Caco-2 (cell line): ENCODE measurements around the gene TFAP2A. TPM values are rescaled to one million over a fixed set of nuclear protein-coding genes. Genes with fewer than 3 reads are reported as not detected.
A peak's percentile ranks its signal among the peaks of the same experiment; 100 is the strongest.

Source experiments
- BruUV-seq: library from RNA; stranded (reverse); fragments of 400-500 nt; replicated peaks from 2 replicates; lab custom pipeline; 2021; lab: Mats Ljungman, UMichigan
- CTCF ChIA-PET: fragments of 300-600 bp; sonication (Branson Sonifier 250); formaldehyde crosslinking; loops from one replicate; lab custom pipeline; 2022; ENCODE audit warnings: antibody characterized with exemption; lab: Charles Lee
- POLR2A ChIA-PET: fragments of 300-600 bp; sonication (Branson Sonifier 250); formaldehyde crosslinking; loops from one replicate; lab custom pipeline; 2022; ENCODE audit warnings: antibody characterized with exemption; lab: Charles Lee
- DNase-seq, 2 experiments: peaks; one replicate each; pipeline versions ENCODE4 v3.0.0 to v3.0.0-alpha.2; 2020 to 2022
- H3K27me3 ChIP-seq: replicated peaks from 2 replicates; pipeline ENCODE4 v1.6.0; 2011; ENCODE audit warnings: low read length; ENCODE audit not compliant: control insufficient read depth, insufficient read depth
- H3K36me3 ChIP-seq: 2 replicates; pipeline ENCODE4 v1.5.1; 2011; ENCODE audit warnings: low read length; ENCODE audit not compliant: control insufficient read depth, insufficient read depth
- H3K4me1 ChIP-seq: fragments of 250-450 bp; sonication (Bioruptor Pico); 2 replicates; pipeline ENCODE4 v1.5.1; 2020; ENCODE audit warnings: mild to moderate bottlenecking
- H3K4me3 ChIP-seq: 2 replicates; pipeline ENCODE4 v1.5.1; 2011; ENCODE audit warnings: low read depth, mild to moderate bottlenecking, control low read depth, low read length
- H3K9me3 ChIP-seq: fragments of 250-450 bp; sonication (Bioruptor Pico); 2 replicates; pipeline ENCODE4 v1.5.1; 2020; ENCODE audit warnings: mild to moderate bottlenecking, moderate library complexity
- H3K27ac Mint-ChIP-seq: one replicate; pipeline ENCODE4 v1.8.0; 2022; ENCODE audit warnings: mixed read lengths; ENCODE audit not compliant: unreplicated experiment
- H3K27me3 Mint-ChIP-seq: one replicate; pipeline ENCODE4 v1.8.0; 2022; ENCODE audit warnings: mixed read lengths; ENCODE audit not compliant: insufficient read depth, unreplicated experiment
- H3K36me3 Mint-ChIP-seq: one replicate; pipeline ENCODE4 v1.8.0; 2022; ENCODE audit warnings: mild to moderate bottlenecking, mixed read lengths; ENCODE audit not compliant: insufficient read depth, unreplicated experiment
- H3K4me1 Mint-ChIP-seq: one replicate; pipeline ENCODE4 v1.8.0; 2022; ENCODE audit warnings: low read depth, mixed read lengths; ENCODE audit not compliant: unreplicated experiment
- H3K4me3 Mint-ChIP-seq: one replicate; pipeline ENCODE4 v1.8.0; 2022; ENCODE audit warnings: mild to moderate bottlenecking, moderate library complexity, mixed read lengths; ENCODE audit not compliant: unreplicated experiment
- H3K9me3 Mint-ChIP-seq: one replicate; pipeline ENCODE4 v1.8.0; 2022; ENCODE audit warnings: mixed read lengths; ENCODE audit not compliant: unreplicated experiment
- CTCF ChIP-seq, 2 experiments: fragments of 200-600 bp in 1 of 2; IDR thresholded peaks; 1 replicate in 1 of 2; 2 replicates in 1 of 2; pipeline versions ENCODE4 v1.5.1 to v1.8.0; 2011 to 2022; ENCODE audit warnings: antibody characterized with exemption in 1 of 2, control low read depth in 1 of 2, inconsistent platforms in 1 of 2, low read depth in 1 of 2, low read length in 1 of 2, mild to moderate bottlenecking in 1 of 2, moderate library complexity in 1 of 2; ENCODE audit not compliant: insufficient read depth in 1 of 2, severe bottlenecking in 1 of 2, unreplicated experiment in 1 of 2
- intact Hi-C: fragments of 100-400 bp; cut with micrococcal nuclease; formaldehyde crosslinking; loops from one replicate; pipeline ENCODE4 v1.10.0; 2022; ENCODE audit not compliant: unreplicated experiment
- total RNA-seq: library from RNA; stranded (reverse); gene quantifications from 2 replicates; pipeline ENCODE4 v1.2.3, GENCODE V29; 2022

The TFAP2A gene
- total RNA-seq, 1 experiment from 2014 or later: 6.3 TPM

DNA sequence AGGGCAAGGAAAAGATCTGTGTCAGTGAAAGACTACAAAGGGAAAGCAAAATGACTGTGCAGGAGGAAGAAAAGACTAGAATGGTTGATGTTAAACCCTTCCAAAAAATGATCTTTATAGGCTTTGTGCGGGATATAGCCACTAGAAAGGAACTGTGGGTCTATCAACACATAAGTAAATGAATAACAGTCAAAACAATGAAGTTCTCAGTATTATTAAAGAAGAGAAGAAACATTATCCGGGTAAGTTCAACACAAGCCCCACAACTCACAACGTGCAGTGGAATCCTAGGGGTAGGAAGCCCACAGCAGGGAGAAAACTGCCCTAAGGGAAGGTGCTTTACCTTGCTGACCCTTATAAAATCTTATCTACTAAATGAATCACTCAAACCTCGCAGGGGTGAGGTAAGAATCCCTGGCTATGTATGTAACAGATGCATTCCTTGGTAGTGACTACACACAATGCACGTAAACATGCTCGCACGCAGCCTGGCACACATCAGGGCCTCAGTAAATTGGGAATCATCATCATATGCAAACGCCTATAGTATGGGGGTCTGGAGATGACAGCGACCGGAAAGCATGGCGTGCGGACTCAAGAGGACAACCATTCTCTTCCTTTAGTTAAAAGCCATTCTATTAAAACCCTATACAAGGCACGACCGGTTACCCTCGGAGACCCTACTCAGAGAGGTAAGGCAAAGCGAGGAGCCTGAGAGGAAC, 11.3 kb downstream of the TFAP2A start:
- peaks cover 22% of the 10 kb centered on the region for H3K4me1 ChIP-seq
- TF ChIP-seq CTCF (IDR thresholded peaks at IDR 0.05; ENCODE audit: insufficient read depth in 1 of 2, low read depth in 1 of 2, low read length in 1 of 2, severe bottlenecking in 1 of 2, unreplicated experiment in 1 of 2): no peak
- no peaks in the 10 kb centered on the region for H3K27me3 Mint-ChIP-seq
- peak overlapping the region; percentile 83 for H3K4me3 Mint-ChIP-seq
- H3K27ac Mint-ChIP-seq: peak overlapping the region; percentile 89
- ChIA-PET CTCF (interaction anchor here (1.0 to 2.8 kb wide), 3 partner anchors 11 to 26 kb away, joined by 3 to 19 read pairs (median 5); partner anchors contain the start of gene TFAP2A), POLR2A (interaction anchor here (1.0 to 1.4 kb wide), 3 partner anchors 10 to 370 kb away, joined by 5 to 14 read pairs (median 6); partner anchors contain the start of gene TFAP2A)
- intact Hi-C loops: loop anchor here (5.0 to 10.0 kb wide), 4 partner anchors 51 to 859 kb away; no protein-coding TSS in a partner anchor
- H3K27me3 ChIP-seq: no peaks in the 10 kb centered on the region
- H3K36me3 ChIP-seq: no peaks in the 10 kb centered on the region
- no peaks in the 10 kb centered on the region for H3K9me3 Mint-ChIP-seq
- peaks cover 18% of the 10 kb centered on the region for H3K36me3 Mint-ChIP-seq
- DNase-seq: peak in 1 of 2 experiments; percentile 56
- peak overlapping the region; percentile 46 for H3K4me3 ChIP-seq
- no TSS peak for BruUV-seq
- H3K9me3 ChIP-seq: no peaks in the 10 kb centered on the region
- peaks cover 25% of the 10 kb centered on the region for H3K4me1 Mint-ChIP-seq

DNA sequence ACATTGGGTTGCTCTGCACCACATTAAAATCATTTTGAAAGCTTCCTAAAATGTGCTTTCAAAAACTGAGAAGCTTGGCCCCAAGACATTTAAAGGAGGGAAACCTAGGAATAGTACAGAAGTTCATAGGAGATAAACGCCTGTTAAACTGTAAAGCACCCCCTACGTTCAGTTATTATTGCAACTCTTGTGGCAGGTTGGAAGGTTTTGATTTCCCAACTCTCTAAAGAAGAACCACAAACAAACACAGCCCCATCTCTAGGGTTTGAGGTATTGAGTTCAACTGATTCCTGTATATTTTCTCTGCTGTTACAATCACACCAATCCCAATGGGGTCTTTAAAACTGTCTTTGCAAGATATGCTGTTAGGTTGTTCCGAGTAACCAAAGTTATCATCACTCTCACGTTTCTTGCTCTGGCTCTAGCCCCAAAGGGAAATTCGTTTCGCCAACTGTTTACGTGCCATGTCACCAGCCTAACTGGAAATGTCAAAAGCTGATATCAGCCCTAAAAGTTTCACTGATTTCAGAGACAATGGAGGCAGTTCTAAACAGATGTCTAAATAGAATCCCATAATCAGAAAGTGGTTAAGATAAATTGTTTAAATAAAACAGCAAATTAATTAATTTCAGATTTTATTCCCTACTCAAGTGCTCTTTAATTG, 12.1 kb downstream of the TFAP2A start:
- no peaks in the 10 kb centered on the region for H3K27me3 Mint-ChIP-seq
- DNase-seq: no peak
- H3K4me3 ChIP-seq: no peak overlapping the region
- no peak for TF ChIP-seq CTCF (IDR thresholded peaks at IDR 0.05; ENCODE audit: insufficient read depth in 1 of 2, low read depth in 1 of 2, low read length in 1 of 2, severe bottlenecking in 1 of 2, unreplicated experiment in 1 of 2)
- H3K36me3 ChIP-seq: no peaks in the 10 kb centered on the region
- CTCF ChIA-PET: no interaction called here
- H3K9me3 Mint-ChIP-seq: no peaks in the 10 kb centered on the region
- intact Hi-C loops: loop anchor here (5.0 to 10.0 kb wide), 4 partner anchors 50 to 858 kb away; no protein-coding TSS in a partner anchor
- H3K27ac Mint-ChIP-seq: peak overlapping the region; percentile 89
- peak overlapping the region; percentile 83 for H3K4me3 Mint-ChIP-seq
- peaks cover 22% of the 10 kb centered on the region for H3K4me1 ChIP-seq
- no peaks in the 10 kb centered on the region for H3K27me3 ChIP-seq
- BruUV-seq: no TSS peak
- peaks cover 25% of the 10 kb centered on the region for H3K4me1 Mint-ChIP-seq
- POLR2A ChIA-PET: no interaction called here
- H3K9me3 ChIP-seq: no peaks in the 10 kb centered on the region
- H3K36me3 Mint-ChIP-seq: peaks cover 18% of the 10 kb centered on the region

- Histone ChIP-seq H3K9me3 (no peaks in the 10 kb centered on the region), H3K27me3 (no peaks in the 10 kb centered on the region), H3K4me3 (no peak overlapping the region), H3K4me1 (peaks cover 22% of the 10 kb centered on the region), H3K36me3 (no peaks in the 10 kb centered on the region)
- BruUV-seq: no TSS peak
- Mint-ChIP-seq H3K4me1 (peaks cover 25% of the 10 kb centered on the region), H3K27me3 (no peaks in the 10 kb centered on the region), H3K9me3 (no peaks in the 10 kb centered on the region), H3K4me3 (no peak overlapping the region), H3K27ac (no peak overlapping the region), H3K36me3 (peaks cover 23% of the 10 kb centered on the region)
- intact Hi-C loops: loop anchor here (5.0 to 10.0 kb wide), 4 partner anchors 49 to 857 kb away; no protein-coding TSS in a partner anchor
- no peak for TF ChIP-seq CTCF (IDR thresholded peaks at IDR 0.05; ENCODE audit: insufficient read depth in 1 of 2, low read depth in 1 of 2, low read length in 1 of 2, severe bottlenecking in 1 of 2, unreplicated experiment in 1 of 2)
- ChIA-PET CTCF (interaction anchor here (0.6 kb wide), 1 partner anchor 988 kb away, joined by 4 read pairs; no protein-coding TSS in a partner anchor), POLR2A (interaction anchor here (0.6 kb wide), 1 partner anchor 20 kb away, joined by 3 read pairs; no protein-coding TSS in a partner anchor)
- no peak for DNase-seq
Observed at GRCh38 chr6:10401632-10402223, 13.1 kb downstream of the TFAP2A start.
